WERI-Rb-1 (cell line): ENCODE measurements around the gene KLHL40.

Source experiments
- DNase-seq: peaks from one replicate; pipeline ENCODE4 v3.0.0-alpha.2; 2020
- H3K27ac ChIP-seq: fragments of 250-450 bp; sonication (Bioruptor Pico); 2 replicates; pipeline ENCODE4 v1.5.1; 2020; ENCODE audit warnings: mild to moderate bottlenecking, moderate library complexity
- H3K27me3 ChIP-seq: fragments of 250-450 bp; sonication (Bioruptor Pico); 2 replicates; pipeline ENCODE4 v1.5.1; 2021; ENCODE audit warnings: mild to moderate bottlenecking, low read depth, moderate library complexity; ENCODE audit not compliant: insufficient read depth, severe bottlenecking
- H3K36me3 ChIP-seq: fragments of 250-450 bp; sonication (Bioruptor Pico); 2 replicates; pipeline ENCODE4 v1.5.1; 2020; ENCODE audit warnings: mild to moderate bottlenecking, moderate library complexity
- H3K4me3 ChIP-seq: 2 replicates; pipeline ENCODE4 v1.5.1; 2011; ENCODE audit warnings: low read depth, mild to moderate bottlenecking, control low read depth, low read length
- H3K9me3 ChIP-seq: fragments of 250-450 bp; sonication (Bioruptor Pico); 2 replicates; pipeline ENCODE4 v1.5.1; 2021; ENCODE audit warnings: mild to moderate bottlenecking, moderate library complexity; ENCODE audit not compliant: severe bottlenecking
- CTCF ChIP-seq: IDR thresholded peaks from 2 replicates; pipeline ENCODE4 v1.5.1; 2011; ENCODE audit warnings: low read depth, mild to moderate bottlenecking, control low read depth, inconsistent platforms, low read length

KLHL40 gene

GRCh38 chr3:42698216-42698910, 13.0 kb downstream of the KLHL40 start:
- Histone ChIP-seq H3K27ac (no peak overlapping the region), H3K9me3 (no peaks in the 10 kb centered on the region), H3K36me3 (no peaks in the 10 kb centered on the region), H3K27me3 (no peaks in the 10 kb centered on the region), H3K4me3 (no peak overlapping the region)
- no peak for DNase-seq
- TF ChIP-seq CTCF: no peak

DNA sequence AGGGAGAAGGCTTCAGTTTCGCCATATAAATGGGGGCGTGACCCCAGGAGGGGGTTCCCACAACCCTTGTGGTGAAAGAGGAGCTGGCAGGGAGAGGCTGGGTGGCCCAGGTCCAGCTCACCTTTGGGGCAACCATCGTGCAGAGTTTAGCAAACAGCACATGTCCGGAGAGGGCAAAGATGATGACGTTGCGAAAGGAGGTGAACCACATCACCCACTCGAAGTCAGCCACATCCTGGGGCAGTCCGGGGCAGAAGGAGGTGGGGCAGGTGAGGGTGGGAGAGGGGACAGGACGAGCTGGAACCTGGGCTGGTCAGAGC, 13.5 kb downstream of the KLHL40 start:
- Histone ChIP-seq H3K36me3 (no peaks in the 10 kb centered on the region), H3K27ac (no peak overlapping the region), H3K4me3 (no peak overlapping the region), H3K9me3 (no peaks in the 10 kb centered on the region), H3K27me3 (no peaks in the 10 kb centered on the region)
- no peak for DNase-seq
- no peak for TF ChIP-seq CTCF

DNA sequence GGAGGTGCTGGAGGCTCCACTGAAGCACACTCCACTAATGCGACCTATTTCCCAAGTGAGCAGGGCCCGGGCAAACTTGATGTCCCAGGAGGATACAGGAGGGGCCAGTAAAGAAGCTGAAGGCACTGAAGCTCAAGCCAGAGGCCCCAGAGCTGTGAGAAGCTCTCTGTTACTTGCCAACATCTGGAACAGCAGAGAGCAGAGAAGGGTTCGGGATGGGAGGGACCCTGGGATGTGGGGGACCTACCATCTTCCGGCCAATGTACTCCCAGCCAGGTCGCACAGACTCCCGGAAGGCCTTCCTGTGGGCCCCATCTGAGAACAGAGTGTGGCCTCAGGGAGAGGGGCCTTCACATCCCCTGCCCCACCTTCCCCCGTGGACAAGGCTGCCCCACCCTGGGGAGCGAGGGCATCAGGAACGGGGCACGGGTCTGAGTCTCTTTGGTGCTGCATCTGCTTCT, 14.2 kb downstream of the KLHL40 start:
- no peak overlapping the region for H3K4me3 ChIP-seq
- H3K27ac ChIP-seq: no peak overlapping the region
- no peaks in the 10 kb centered on the region for H3K27me3 ChIP-seq
- no peak for TF ChIP-seq CTCF
- no peaks in the 10 kb centered on the region for H3K36me3 ChIP-seq
- DNase-seq: no peak
- H3K9me3 ChIP-seq: no peaks in the 10 kb centered on the region

GRCh38 chr3:42700366-42701288, 15.3 kb downstream of the KLHL40 start:
- no peak for TF ChIP-seq CTCF
- Histone ChIP-seq H3K9me3 (no peaks in the 10 kb centered on the region), H3K36me3 (no peaks in the 10 kb centered on the region), H3K4me3 (no peak overlapping the region), H3K27me3 (no peaks in the 10 kb centered on the region), H3K27ac (no peak overlapping the region)
- DNase-seq: no peak

GRCh38 chr3:42701371-42702065, 16.2 kb downstream of the KLHL40 start:
- Histone ChIP-seq H3K36me3 (no peaks in the 10 kb centered on the region), H3K27me3 (no peaks in the 10 kb centered on the region), H3K9me3 (no peaks in the 10 kb centered on the region), H3K27ac (peak overlapping the region; percentile 56), H3K4me3 (no peak overlapping the region)
- TF ChIP-seq CTCF: no peak
- DNase-seq: no peak
